Naive thymus-derived CD8-positive, alpha-beta T cell (primary cell): ENCODE data around the gene C12orf60. TPM values are rescaled to one million over a fixed set of nuclear protein-coding genes. Genes with fewer than 3 reads are reported as not detected.
A peak's percentile ranks its signal among the peaks of the same experiment; 100 is the strongest.

Experiments used
- ATAC-seq, 2 donors: fragments of 150-1000 bp; cut with Tn5 transposase in 1 of 2; sonication (Bioruptor Pico), chemical (Tn5 transposase) in 1 of 2; 1 replicate in 1 of 2; 2 replicates in 1 of 2; pipeline ENCODE4 v1.10.0; 2021; ENCODE audit warnings: mild to moderate bottlenecking in 2 of 2, moderate library complexity in 2 of 2
- POLR2A ChIA-PET: fragments of 350-600 bp; sonication (Branson Sonifier 250); formaldehyde crosslinking; loops from one replicate; lab custom pipeline; 2021; ENCODE audit warnings: antibody characterized with exemption; lab: Charles Lee
- DNase-seq, 10 donors: peaks; one replicate each; pipeline versions ENCODE4 v3.0.0 to v3.0.0-alpha.2; 2020 to 2022
- H3K27ac Mint-ChIP-seq, 10 donors: one replicate each; pipeline ENCODE4 v1.8.0; 2020 to 2022; ENCODE audit warnings: mild to moderate bottlenecking in 10 of 10, mixed read lengths in 10 of 10, moderate library complexity in 4 of 10, inconsistent platforms in 1 of 10
- H3K27me3 Mint-ChIP-seq, 5 donors: one replicate each; pipeline ENCODE4 v1.8.0; 2021 to 2022; ENCODE audit warnings: mixed read lengths in 5 of 5
- H3K36me3 Mint-ChIP-seq, 3 donors: one replicate each; pipeline ENCODE4 v1.8.0; 2020 to 2022; ENCODE audit warnings: mixed read lengths in 3 of 3, mild to moderate bottlenecking in 2 of 3, inconsistent platforms in 1 of 3
- H3K4me1 Mint-ChIP-seq, 4 donors: one replicate each; pipeline ENCODE4 v1.8.0; 2021 to 2022; ENCODE audit warnings: mixed read lengths in 4 of 4
- H3K4me3 Mint-ChIP-seq, 10 donors: one replicate each; pipeline ENCODE4 v1.8.0; 2020 to 2022; ENCODE audit warnings: mild to moderate bottlenecking in 10 of 10, mixed read lengths in 10 of 10, moderate library complexity in 6 of 10, inconsistent platforms in 1 of 10
- H3K9me3 Mint-ChIP-seq, 9 donors: one replicate each; pipeline ENCODE4 v1.8.0; 2020 to 2022; ENCODE audit warnings: mixed read lengths in 9 of 9, mild to moderate bottlenecking in 3 of 9, inconsistent platforms in 1 of 9, moderate library complexity in 1 of 9
- polyA plus RNA-seq, 3 donors: library from polyadenylated mRNA; unstranded; fragments of 300-500 nt; fragmentation: Illumina TruSeq; gene quantifications; one replicate each; pipeline ENCODE4 v1.2.3, GENCODE V29; 2021
- total RNA-seq, 8 experiments: library from RNA in 2 of 8; stranded (reverse) in 2 of 8; gene quantifications; one replicate each; pipeline ENCODE4 v1.2.3 and lab custom pipeline; 2021 to 2026

The C12orf60 gene
- total and polyA plus RNA-seq, 5 experiments from 2014 or later: 0.71 to 2.5 (median 1.3) TPM

GRCh38 chr12:14779834-14780233 lies 23.6 kb upstream of the C12orf60 start:
- peaks cover 12 to 33% (median 30%) of the 10 kb centered on the region in 4 donors for H3K4me1 Mint-ChIP-seq
- POLR2A ChIA-PET: interaction anchor here (1.2 to 1.5 kb wide), 3 partner anchors 9 to 185 kb away, joined by 3 to 6 read pairs (median 5); partner anchors contain the start of genes C12orf60 and WBP11
- no peaks in the 10 kb centered on the region for H3K9me3 Mint-ChIP-seq
- no peak overlapping the region for H3K4me3 Mint-ChIP-seq
- no peak overlapping the region for H3K27ac Mint-ChIP-seq
- DNase-seq (no peak), ATAC-seq (no peak)
- H3K27me3 Mint-ChIP-seq: no peaks in the 10 kb centered on the region
- H3K36me3 Mint-ChIP-seq: peaks cover 0 to 11% (median 0%) of the 10 kb centered on the region in 3 donors

DNA sequence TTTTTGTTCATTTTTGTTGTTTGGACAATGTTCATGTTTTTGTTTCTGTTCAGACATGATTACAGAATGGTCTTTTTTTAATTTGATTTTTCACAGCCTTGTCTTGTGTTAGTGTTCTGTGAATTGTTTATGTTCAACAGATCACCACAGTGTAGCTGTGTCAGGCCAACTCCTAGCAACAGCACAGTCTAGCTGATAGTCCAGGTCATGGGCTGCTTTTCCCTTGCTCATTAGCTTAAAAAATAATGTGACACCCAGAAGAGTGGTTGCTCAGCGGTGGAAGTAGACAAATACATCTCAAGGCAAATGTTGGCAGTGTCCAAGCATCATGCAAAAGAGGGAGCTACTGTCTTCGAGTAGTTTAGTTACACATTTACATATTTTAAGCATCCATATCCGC lies 22.6 kb upstream of the C12orf60 start:
- DNase-seq (no peak), ATAC-seq (no peak)
- POLR2A ChIA-PET: interaction anchor here (1.5 to 5.1 kb wide), 2 partner anchors 10 to 184 kb away, joined by 3 to 40 read pairs; a partner anchor contains a TSS
- Mint-ChIP-seq H3K36me3 (peaks cover 0 to 20% (median 0%) of the 10 kb centered on the region in 3 donors), H3K4me1 (peaks cover 4 to 22% (median 19%) of the 10 kb centered on the region in 4 donors), H3K9me3 (no peaks in the 10 kb centered on the region), H3K27ac (no peak overlapping the region), H3K27me3 (no peaks in the 10 kb centered on the region), H3K4me3 (no peak overlapping the region)

GRCh38 chr12:14781563-14781962 lies 21.9 kb upstream of the C12orf60 start:
- DNase-seq (no peak), ATAC-seq (no peak)
- Mint-ChIP-seq H3K4me1 (peaks cover 3 to 15% (median 12%) of the 10 kb centered on the region in 4 donors), H3K9me3 (no peaks in the 10 kb centered on the region), H3K36me3 (peaks cover 0 to 27% (median under 1%) of the 10 kb centered on the region in 3 donors), H3K27ac (peak overlapping the region in 1 of 10 donors; percentile 11), H3K4me3 (no peak overlapping the region), H3K27me3 (no peaks in the 10 kb centered on the region)
- POLR2A ChIA-PET: interaction anchor here (1.0 to 5.1 kb wide), 3 partner anchors 11 to 24 kb away, joined by 3 to 40 read pairs (median 3); a partner anchor contains a TSS

DNA sequence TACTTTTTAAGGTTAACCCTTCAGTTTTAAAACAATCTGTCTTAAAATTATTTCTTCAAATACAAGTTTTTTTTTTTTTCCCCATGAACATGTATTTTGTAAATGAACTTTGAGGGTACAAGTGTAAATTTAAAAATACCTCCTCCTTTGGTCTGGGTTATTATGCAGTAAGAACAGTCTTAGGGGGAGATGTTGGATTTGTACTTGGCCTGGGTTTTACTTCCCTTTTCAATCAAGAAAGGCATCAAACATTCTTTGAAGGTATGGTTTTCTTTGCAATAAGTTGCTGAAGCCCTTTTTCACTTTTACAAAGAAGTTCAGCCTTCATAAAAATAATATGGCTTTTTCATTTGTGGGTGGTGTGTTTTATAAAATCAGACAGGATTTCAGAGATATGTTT lies 20.7 kb upstream of the C12orf60 start:
- ATAC-seq: no peak
- Mint-ChIP-seq H3K4me1 (peaks cover 3 to 11% (median 8%) of the 10 kb centered on the region in 4 donors), H3K27ac (peak overlapping the region in 2 of 10 donors; percentile 42 to 48), H3K36me3 (peaks cover 0 to 39% (median 8%) of the 10 kb centered on the region in 3 donors), H3K4me3 (no peak overlapping the region), H3K27me3 (no peaks in the 10 kb centered on the region), H3K9me3 (no peaks in the 10 kb centered on the region)
- POLR2A ChIA-PET: interaction anchor here (1.0 to 5.1 kb wide), 5 partner anchors 8 to 53 kb away, joined by 3 to 40 read pairs (median 3); a partner anchor contains a TSS
- DNase-seq: no peak

- Mint-ChIP-seq H3K27me3 (no peaks in the 10 kb centered on the region), H3K27ac (peak overlapping the region in 2 of 10 donors; percentile 24 to 50), H3K9me3 (no peaks in the 10 kb centered on the region), H3K4me3 (no peak overlapping the region), H3K36me3 (peaks cover 0 to 56% (median 16%) of the 10 kb centered on the region in 3 donors), H3K4me1 (peaks cover 3 to 11% (median 8%) of the 10 kb centered on the region in 4 donors)
- DNase-seq (no peak), ATAC-seq (no peak)
- POLR2A ChIA-PET: interaction anchor here (0.7 to 5.1 kb wide), 3 partner anchors 10 to 205 kb away, joined by 7 to 40 read pairs (median 11); a partner anchor contains a TSS
Measured at GRCh38 chr12:14784471-14784870, 19.0 kb upstream of the C12orf60 start.

- Mint-ChIP-seq H3K9me3 (no peaks in the 10 kb centered on the region), H3K27me3 (no peaks in the 10 kb centered on the region), H3K4me1 (peaks cover 2 to 7% (median 3%) of the 10 kb centered on the region in 4 donors), H3K4me3 (no peak overlapping the region), H3K27ac (peak overlapping the region in 2 of 10 donors; percentile 25 to 28), H3K36me3 (peaks cover 0 to 67% (median 20%) of the 10 kb centered on the region in 3 donors)
- ATAC-seq: no peak
- POLR2A ChIA-PET: interaction anchor here (1.1 to 5.1 kb wide), 3 partner anchors 9 to 15 kb away, joined by 4 to 40 read pairs (median 11); a partner anchor contains a TSS
- no peak for DNase-seq
Measured at GRCh38 chr12:14785568-14785967, 17.9 kb upstream of the C12orf60 start.

- Mint-ChIP-seq H3K4me1 (peaks cover 0 to 17% (median 4%) of the 10 kb centered on the region in 4 donors), H3K27ac (peak overlapping the region in 4 of 10 donors; percentile 18 to 57 (median 24)), H3K4me3 (no peak overlapping the region), H3K9me3 (no peaks in the 10 kb centered on the region), H3K36me3 (peaks cover 4 to 97% (median 28%) of the 10 kb centered on the region in 3 donors), H3K27me3 (no peaks in the 10 kb centered on the region)
- no peak for ATAC-seq
- DNase-seq: no peak
- POLR2A ChIA-PET: no interaction called here
Measured at GRCh38 chr12:14795028-14795448, 8.4 kb upstream of the C12orf60 start.

GRCh38 chr12:14802247-14802646 lies 1.2 kb upstream of the C12orf60 start:
- Mint-ChIP-seq H3K4me3 (no peak overlapping the region), H3K36me3 (peaks cover 0 to 37% (median 8%) of the 10 kb centered on the region in 3 donors), H3K27me3 (no peaks in the 10 kb centered on the region), H3K27ac (no peak overlapping the region), H3K4me1 (peaks cover 10 to 27% (median 16%) of the 10 kb centered on the region in 4 donors), H3K9me3 (no peaks in the 10 kb centered on the region)
- POLR2A ChIA-PET: interaction anchor here (1.0 to 7.3 kb wide), 9 partner anchors 9 to 437 kb away, joined by 3 to 223 read pairs (median 5); partner anchors contain the start of gene ATF7IP
- DNase-seq: no peak
- ATAC-seq: no peak

DNA sequence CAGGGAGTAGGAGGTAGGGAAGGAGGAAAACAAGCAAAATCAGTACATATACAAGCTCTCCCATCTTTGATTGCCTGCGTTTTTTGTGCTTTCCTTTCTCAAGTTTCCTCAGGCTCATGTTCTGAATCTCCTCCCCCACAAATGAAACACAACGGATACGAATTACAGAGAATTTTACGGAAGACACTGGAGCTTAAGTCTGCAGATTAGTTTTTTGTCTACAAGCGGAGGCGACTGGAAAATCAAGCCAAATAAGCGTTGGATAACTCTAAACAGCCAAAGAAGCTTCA lies 804 bp upstream of the C12orf60 start:
- ATAC-seq (no peak), DNase-seq (no peak)
- Mint-ChIP-seq H3K27ac (no peak overlapping the region), H3K4me3 (no peak overlapping the region), H3K9me3 (no peaks in the 10 kb centered on the region), H3K27me3 (no peaks in the 10 kb centered on the region), H3K4me1 (peaks cover 10 to 24% (median 14%) of the 10 kb centered on the region in 4 donors), H3K36me3 (peaks cover 0 to 33% (median 4%) of the 10 kb centered on the region in 3 donors)
- POLR2A ChIA-PET: interaction anchor here (0.8 to 7.3 kb wide), 11 partner anchors 9 to 437 kb away, joined by 3 to 223 read pairs (median 4); partner anchors contain the start of genes ARHGDIB and ATF7IP

- peak; percentile 17 to 18 for ATAC-seq
- H3K9me3 Mint-ChIP-seq: no peaks in the 10 kb centered on the region
- H3K27me3 Mint-ChIP-seq: no peaks in the 10 kb centered on the region
- no peak overlapping the region for H3K27ac Mint-ChIP-seq
- POLR2A ChIA-PET: interaction anchor here (0.7 to 7.3 kb wide), 12 partner anchors 8 to 1802 kb away, joined by 3 to 223 read pairs (median 4); partner anchors contain the start of genes ARHGDIB and ATF7IP
- H3K4me1 Mint-ChIP-seq: peaks cover 10 to 24% (median 13%) of the 10 kb centered on the region in 4 donors
- H3K4me3 Mint-ChIP-seq: no peak overlapping the region
- H3K36me3 Mint-ChIP-seq: peaks cover 0 to 21% (median 0%) of the 10 kb centered on the region in 3 donors
- DNase-seq: no peak
Measured at GRCh38 chr12:14803830-14804160, 325 bp downstream of the C12orf60 start.

- DNase-seq: no peak
- Mint-ChIP-seq H3K9me3 (no peaks in the 10 kb centered on the region), H3K36me3 (no peaks in the 10 kb centered on the region), H3K4me1 (peaks cover 10 to 22% (median 19%) of the 10 kb centered on the region in 4 donors), H3K4me3 (peak overlapping the region in 3 of 10 donors; percentile 18 to 46 (median 22)), H3K27ac (peak overlapping the region in 4 of 10 donors; percentile 6 to 54 (median 39)), H3K27me3 (no peaks in the 10 kb centered on the region)
- POLR2A ChIA-PET: interaction anchor here (0.6 to 3.2 kb wide), 4 partner anchors 8 to 60 kb away, joined by 4 to 17 read pairs (median 4); partner anchors contain the start of genes C12orf60 and WBP11
- ATAC-seq: no peak
Measured at GRCh38 chr12:14810167-14810952, 6.9 kb downstream of the C12orf60 start.

DNA sequence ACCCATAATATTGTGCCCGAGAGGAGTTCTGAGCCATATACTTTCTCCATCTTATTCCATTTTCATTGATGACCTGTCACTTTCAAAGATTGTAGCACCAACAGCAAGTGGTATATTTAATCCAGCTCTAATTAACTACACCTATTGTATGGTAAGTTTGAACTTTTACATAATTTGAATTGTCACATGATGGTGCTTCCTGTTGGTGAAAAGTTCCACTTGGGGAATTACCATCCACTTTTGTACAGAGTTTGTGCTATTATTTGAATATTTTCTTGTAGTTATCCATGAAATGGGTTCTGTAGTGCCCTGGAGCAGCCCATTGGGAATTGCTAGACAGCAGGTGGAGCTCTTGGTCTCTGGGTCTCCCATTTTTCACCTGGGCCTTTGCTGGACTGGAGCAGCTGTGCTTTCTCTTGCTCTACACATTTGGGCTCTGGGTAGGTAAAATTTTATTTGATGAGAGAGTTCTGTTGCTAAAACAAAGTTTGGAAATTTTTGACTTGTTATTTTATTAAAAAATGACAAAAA lies 7.5 kb downstream of the C12orf60 start:
- peak overlapping the region in 3 of 10 donors; percentile 4 to 49 (median 46) for H3K4me3 Mint-ChIP-seq
- H3K27me3 Mint-ChIP-seq: no peaks in the 10 kb centered on the region
- DNase-seq (no peak), ATAC-seq (peak; percentile 42 to 50)
- POLR2A ChIA-PET: interaction anchor here (1.2 to 3.2 kb wide), 3 partner anchors 8 to 41 kb away, joined by 4 to 17 read pairs (median 5); partner anchors contain the start of genes C12orf60 and WBP11
- no peaks in the 10 kb centered on the region for H3K9me3 Mint-ChIP-seq
- peaks cover 10 to 16% (median 14%) of the 10 kb centered on the region in 4 donors for H3K4me1 Mint-ChIP-seq
- peak overlapping the region in 4 of 10 donors; percentile 6 to 54 (median 39) for H3K27ac Mint-ChIP-seq
- H3K36me3 Mint-ChIP-seq: no peaks in the 10 kb centered on the region
